ENCODE data around the gene FARP1.

Gene FARP1

DNA sequence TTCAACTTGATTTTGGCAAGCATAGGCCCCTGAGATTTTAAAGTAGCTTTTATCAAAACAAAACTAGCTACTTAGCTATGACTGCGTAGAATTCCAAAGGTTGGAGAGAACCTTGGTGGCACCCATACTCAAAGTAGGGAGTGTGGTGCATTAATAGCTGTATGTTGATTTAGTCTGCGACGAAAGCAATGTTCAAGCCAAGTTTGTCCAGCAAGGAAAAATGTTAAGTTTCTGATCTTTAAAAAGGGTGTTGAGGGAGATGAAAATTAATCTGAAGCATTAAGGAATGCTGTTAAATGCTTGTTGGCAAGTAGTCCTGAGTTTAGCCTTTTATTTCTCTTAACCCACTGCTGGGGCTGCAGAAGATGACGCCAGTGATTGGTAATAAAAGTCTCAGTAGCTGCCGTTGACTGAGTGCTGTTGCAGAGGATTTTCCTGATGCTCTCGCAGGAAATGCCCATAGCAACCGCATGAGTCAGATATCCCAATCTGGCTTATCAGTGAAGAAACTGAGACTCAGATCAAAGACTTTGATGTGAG is 110.1 kb downstream of the FARP1 start:
- Histone ChIP-seq H2AK5ac (ENCODE audit: low read length) (no peak overlapping the region), H3K36me3 (ENCODE audit: control insufficient read depth in 1 of 2, insufficient read depth in 2 of 2, low read length in 2 of 2) (no peaks in the 10 kb centered on the region), H3K79me1 (ENCODE audit: low read length) (no peaks in the 10 kb centered on the region), H2BK12ac (ENCODE audit: low read length) (no peak overlapping the region), H4K12ac (ENCODE audit: low read depth, low read length) (no peak overlapping the region), H3K9me3 (ENCODE audit: insufficient read depth, low read depth, low read length) (no peaks in the 10 kb centered on the region), H3K4me3 (ENCODE audit: low read depth, low read length) (no peak overlapping the region), H3K9ac (ENCODE audit: low read length) (no peak overlapping the region), H4K91ac (ENCODE audit: low read depth, low read length) (no peak overlapping the region), H3K27me3 (ENCODE audit: insufficient read depth, low read length) (no peaks in the 10 kb centered on the region), H4K8ac (ENCODE audit: low read depth, low read length) (no peak overlapping the region), H2BK5ac (ENCODE audit: low read depth, low read length, poor library complexity) (no peak overlapping the region), H3K23ac (ENCODE audit: low read length) (no peak overlapping the region), H3K4me2 (ENCODE audit: low read length) (no peak overlapping the region), H3K4ac (ENCODE audit: low read depth, low read length) (no peak overlapping the region), H3K14ac (ENCODE audit: low read length) (no peak overlapping the region), H3K79me2 (ENCODE audit: control insufficient read depth, insufficient read depth, low read length, poor library complexity) (no peaks in the 10 kb centered on the region), H2AFZ (ENCODE audit: insufficient read depth, low read length, poor library complexity) (no peak overlapping the region), H3K4me1 (ENCODE audit: control insufficient read depth in 1 of 2, insufficient read depth in 2 of 2, low read length in 2 of 2) (peaks cover 5 to 6% of the 10 kb centered on the region in 2 experiments), H3K27ac (ENCODE audit: low read depth, low read length) (no peak overlapping the region), H2BK120ac (ENCODE audit: insufficient read depth, low read length, poor library complexity) (no peak overlapping the region), H3K18ac (ENCODE audit: low read length) (no peak overlapping the region)
- peak; percentile 41 to 67 for DNase-seq
- no CpG with 5 or more reads among the region's 7 CpGs for WGBS (ENCODE audit: extremely low coverage, insufficient coverage, insufficient read length)

DNA sequence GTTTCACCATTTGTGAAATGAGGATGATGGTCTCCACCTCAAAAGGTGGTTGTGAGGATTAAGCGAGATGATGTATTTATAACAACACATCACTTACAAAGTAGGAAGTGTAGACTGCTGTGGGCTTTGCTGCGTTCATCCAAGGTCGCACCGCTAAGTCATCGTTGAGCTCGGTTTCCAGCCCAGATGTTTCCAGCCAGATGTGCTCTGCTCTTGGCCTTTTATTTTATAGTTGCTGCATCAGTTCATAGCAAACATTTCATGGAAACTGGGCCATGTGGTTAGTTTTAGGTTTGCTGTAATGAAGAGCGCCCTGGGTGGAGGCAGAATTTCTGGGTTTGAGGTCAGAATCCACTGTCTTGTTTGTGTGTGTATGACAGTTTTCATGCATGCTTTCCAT is 110.6 kb downstream of the FARP1 start:
- Histone ChIP-seq H2BK120ac (ENCODE audit: insufficient read depth, low read length, poor library complexity) (no peak overlapping the region), H3K36me3 (ENCODE audit: control insufficient read depth in 1 of 2, insufficient read depth in 2 of 2, low read length in 2 of 2) (no peaks in the 10 kb centered on the region), H3K79me2 (ENCODE audit: control insufficient read depth, insufficient read depth, low read length, poor library complexity) (no peaks in the 10 kb centered on the region), H3K18ac (ENCODE audit: low read length) (no peak overlapping the region), H4K8ac (ENCODE audit: low read depth, low read length) (no peak overlapping the region), H3K9me3 (ENCODE audit: insufficient read depth, low read depth, low read length) (no peaks in the 10 kb centered on the region), H2BK5ac (ENCODE audit: low read depth, low read length, poor library complexity) (no peak overlapping the region), H3K27ac (ENCODE audit: low read depth, low read length) (no peak overlapping the region), H3K79me1 (ENCODE audit: low read length) (no peaks in the 10 kb centered on the region), H2AK5ac (ENCODE audit: low read length) (no peak overlapping the region), H3K23ac (ENCODE audit: low read length) (no peak overlapping the region), H4K12ac (ENCODE audit: low read depth, low read length) (no peak overlapping the region), H3K14ac (ENCODE audit: low read length) (no peak overlapping the region), H2BK12ac (ENCODE audit: low read length) (no peak overlapping the region), H3K4me1 (ENCODE audit: control insufficient read depth in 1 of 2, insufficient read depth in 2 of 2, low read length in 2 of 2) (peaks cover 5 to 6% of the 10 kb centered on the region in 2 experiments), H3K9ac (ENCODE audit: low read length) (no peak overlapping the region), H3K4ac (ENCODE audit: low read depth, low read length) (no peak overlapping the region), H4K91ac (ENCODE audit: low read depth, low read length) (no peak overlapping the region), H3K4me3 (ENCODE audit: low read depth, low read length) (no peak overlapping the region), H2AFZ (ENCODE audit: insufficient read depth, low read length, poor library complexity) (no peak overlapping the region), H3K4me2 (ENCODE audit: low read length) (no peak overlapping the region), H3K27me3 (ENCODE audit: insufficient read depth, low read length) (no peaks in the 10 kb centered on the region)
- DNase-seq, result no peak
- WGBS (ENCODE audit: extremely low coverage, insufficient coverage, insufficient read length), result no CpG with 5 or more reads among the region's 7 CpGs

DNA sequence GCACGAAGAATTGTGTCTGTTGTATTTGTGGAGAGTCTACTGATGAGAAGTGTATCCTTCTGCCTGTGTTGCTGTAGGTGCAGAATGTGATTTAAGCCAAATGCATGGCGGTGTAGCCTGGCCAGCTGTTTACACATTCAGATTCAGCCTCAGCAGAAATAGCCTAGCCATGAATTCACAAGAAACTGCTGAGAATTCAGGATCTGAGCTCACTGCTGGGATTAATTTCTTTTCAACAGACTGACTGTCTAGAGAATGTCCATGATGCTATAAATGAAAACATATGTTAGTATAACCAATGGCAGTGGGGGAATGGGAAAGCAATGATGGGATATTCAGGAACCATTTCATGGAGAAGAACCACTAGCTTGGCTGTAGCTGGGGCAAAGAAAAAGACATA is 111.6 kb downstream of the FARP1 start:
- Histone ChIP-seq H3K23ac (ENCODE audit: low read length) (no peak overlapping the region), H4K91ac (ENCODE audit: low read depth, low read length) (no peak overlapping the region), H3K4me1 (ENCODE audit: control insufficient read depth in 1 of 2, insufficient read depth in 2 of 2, low read length in 2 of 2) (peaks cover 5 to 6% of the 10 kb centered on the region in 2 experiments), H2AFZ (ENCODE audit: insufficient read depth, low read length, poor library complexity) (no peak overlapping the region), H2BK12ac (ENCODE audit: low read length) (no peak overlapping the region), H3K27me3 (ENCODE audit: insufficient read depth, low read length) (no peaks in the 10 kb centered on the region), H4K8ac (ENCODE audit: low read depth, low read length) (no peak overlapping the region), H3K4me2 (ENCODE audit: low read length) (no peak overlapping the region), H3K27ac (ENCODE audit: low read depth, low read length) (no peak overlapping the region), H3K18ac (ENCODE audit: low read length) (no peak overlapping the region), H2BK120ac (ENCODE audit: insufficient read depth, low read length, poor library complexity) (no peak overlapping the region), H4K12ac (ENCODE audit: low read depth, low read length) (no peak overlapping the region), H3K14ac (ENCODE audit: low read length) (no peak overlapping the region), H3K9me3 (ENCODE audit: insufficient read depth, low read depth, low read length) (no peaks in the 10 kb centered on the region), H2BK5ac (ENCODE audit: low read depth, low read length, poor library complexity) (no peak overlapping the region), H3K79me2 (ENCODE audit: control insufficient read depth, insufficient read depth, low read length, poor library complexity) (no peaks in the 10 kb centered on the region), H3K4ac (ENCODE audit: low read depth, low read length) (no peak overlapping the region), H2AK5ac (ENCODE audit: low read length) (no peak overlapping the region), H3K4me3 (ENCODE audit: low read depth, low read length) (no peak overlapping the region), H3K79me1 (ENCODE audit: low read length) (no peaks in the 10 kb centered on the region), H3K36me3 (ENCODE audit: control insufficient read depth in 1 of 2, insufficient read depth in 2 of 2, low read length in 2 of 2) (no peaks in the 10 kb centered on the region), H3K9ac (ENCODE audit: low read length) (no peak overlapping the region)
- DNase-seq, result no peak
- no CpG with 5 or more reads among the region's 2 CpGs for WGBS (ENCODE audit: extremely low coverage, insufficient coverage, insufficient read length)

- H4K8ac ChIP-seq (ENCODE audit: low read depth, low read length), result no peak overlapping the region
- DNase-seq, result no peak
- no peak overlapping the region for H2AFZ ChIP-seq (ENCODE audit: insufficient read depth, low read length, poor library complexity)
- no peak overlapping the region for H3K18ac ChIP-seq (ENCODE audit: low read length)
- H2AK5ac ChIP-seq (ENCODE audit: low read length), result no peak overlapping the region
- H3K4me1 ChIP-seq (ENCODE audit: control insufficient read depth in 1 of 2, insufficient read depth in 2 of 2, low read length in 2 of 2), result peaks cover 13 to 19% of the 10 kb centered on the region in 2 experiments
- no peaks in the 10 kb centered on the region for H3K79me2 ChIP-seq (ENCODE audit: control insufficient read depth, insufficient read depth, low read length, poor library complexity)
- H3K23ac ChIP-seq (ENCODE audit: low read length), result no peak overlapping the region
- H2BK120ac ChIP-seq (ENCODE audit: insufficient read depth, low read length, poor library complexity), result no peak overlapping the region
- WGBS (ENCODE audit: extremely low coverage, insufficient coverage, insufficient read length), result no CpG with 5 or more reads among the region's 4 CpGs
- H3K36me3 ChIP-seq (ENCODE audit: control insufficient read depth in 1 of 2, insufficient read depth in 2 of 2, low read length in 2 of 2), result no peaks in the 10 kb centered on the region
- peaks cover 2% of the 10 kb centered on the region for H3K79me1 ChIP-seq (ENCODE audit: low read length)
- no peak overlapping the region for H3K4me2 ChIP-seq (ENCODE audit: low read length)
- H4K12ac ChIP-seq (ENCODE audit: low read depth, low read length), result no peak overlapping the region
- H3K4me3 ChIP-seq (ENCODE audit: low read depth, low read length), result no peak overlapping the region
- H3K9me3 ChIP-seq (ENCODE audit: insufficient read depth, low read depth, low read length), result no peaks in the 10 kb centered on the region
- no peak overlapping the region for H4K91ac ChIP-seq (ENCODE audit: low read depth, low read length)
- no peak overlapping the region for H3K27ac ChIP-seq (ENCODE audit: low read depth, low read length)
- no peak overlapping the region for H3K14ac ChIP-seq (ENCODE audit: low read length)
- no peak overlapping the region for H2BK5ac ChIP-seq (ENCODE audit: low read depth, low read length, poor library complexity)
- no peak overlapping the region for H2BK12ac ChIP-seq (ENCODE audit: low read length)
- H3K27me3 ChIP-seq (ENCODE audit: insufficient read depth, low read length), result no peaks in the 10 kb centered on the region
- H3K9ac ChIP-seq (ENCODE audit: low read length), result no peak overlapping the region
- H3K4ac ChIP-seq (ENCODE audit: low read depth, low read length), result no peak overlapping the region
These were observed 115.3 kb downstream of the FARP1 start for GRCh38 chr13:98258226-98258625.

All from trophoblast cell (in vitro differentiated cells and primary cell).